Brain microvascular endothelial cell (primary cell): ENCODE data around the gene ADAMTS12.

Source experiments
- DNase-seq: peaks from one replicate; pipeline ENCODE4 v3.0.0-alpha.2; 2020
- H3K27ac ChIP-seq: fragments of 250-450 bp; sonication (Bioruptor Pico); 2 replicates; pipeline ENCODE4 v1.5.1; 2020; ENCODE audit warnings: mild to moderate bottlenecking, moderate library complexity
- H3K27me3 ChIP-seq: fragments of 250-450 bp; sonication (Bioruptor Pico); replicated peaks from 2 replicates; pipeline ENCODE4 v1.5.1; 2020; ENCODE audit warnings: mild to moderate bottlenecking
- H3K36me3 ChIP-seq: fragments of 250-450 bp; sonication (Bioruptor Pico); replicated peaks from 2 replicates; pipeline ENCODE4 v1.5.1; 2020; ENCODE audit warnings: mild to moderate bottlenecking
- H3K4me3 ChIP-seq: 2 replicates; pipeline ENCODE4 v1.5.1; 2011; ENCODE audit warnings: low read depth, mild to moderate bottlenecking, control low read depth, low read length, moderate library complexity
- in situ Hi-C: cut with HindIII; loops from 2 replicates; pipeline ENCODE4 v1.10.0; 2017; ENCODE audit warnings: low sequenced_read_pairs, low pct_ligation_motif_present
- TF ChIP-seq, protein P1 (sequence below): IDR thresholded peaks from 2 replicates; pipeline ENCODE4 v1.5.1; 2011; ENCODE audit warnings: low read depth, mild to moderate bottlenecking, moderate library complexity, low read length, control low read depth, inconsistent platforms; ENCODE audit errors: missing control alignments

The ADAMTS12 gene

DNA sequence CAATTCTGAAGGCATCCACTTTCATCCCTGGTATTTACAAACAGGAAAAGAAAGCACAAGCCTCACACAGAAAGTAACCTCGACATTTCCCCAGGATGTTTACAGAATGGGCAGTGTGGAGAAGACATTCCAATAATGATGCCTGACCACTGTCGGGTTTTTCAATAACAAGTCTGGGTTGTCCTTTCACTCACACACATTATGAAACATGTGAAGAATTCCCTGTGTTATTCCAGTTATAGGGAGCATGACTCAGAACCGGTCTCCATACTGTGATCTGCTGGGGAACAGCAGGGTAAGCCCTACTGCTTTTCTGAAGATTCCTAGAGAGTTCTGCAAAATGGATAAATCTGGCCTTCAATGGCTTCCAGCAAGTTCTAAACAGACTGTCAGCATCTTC, 155.3 kb downstream of the ADAMTS12 start:
- DNase-seq, result peak; percentile 88
- TF ChIP-seq, protein P1, sequence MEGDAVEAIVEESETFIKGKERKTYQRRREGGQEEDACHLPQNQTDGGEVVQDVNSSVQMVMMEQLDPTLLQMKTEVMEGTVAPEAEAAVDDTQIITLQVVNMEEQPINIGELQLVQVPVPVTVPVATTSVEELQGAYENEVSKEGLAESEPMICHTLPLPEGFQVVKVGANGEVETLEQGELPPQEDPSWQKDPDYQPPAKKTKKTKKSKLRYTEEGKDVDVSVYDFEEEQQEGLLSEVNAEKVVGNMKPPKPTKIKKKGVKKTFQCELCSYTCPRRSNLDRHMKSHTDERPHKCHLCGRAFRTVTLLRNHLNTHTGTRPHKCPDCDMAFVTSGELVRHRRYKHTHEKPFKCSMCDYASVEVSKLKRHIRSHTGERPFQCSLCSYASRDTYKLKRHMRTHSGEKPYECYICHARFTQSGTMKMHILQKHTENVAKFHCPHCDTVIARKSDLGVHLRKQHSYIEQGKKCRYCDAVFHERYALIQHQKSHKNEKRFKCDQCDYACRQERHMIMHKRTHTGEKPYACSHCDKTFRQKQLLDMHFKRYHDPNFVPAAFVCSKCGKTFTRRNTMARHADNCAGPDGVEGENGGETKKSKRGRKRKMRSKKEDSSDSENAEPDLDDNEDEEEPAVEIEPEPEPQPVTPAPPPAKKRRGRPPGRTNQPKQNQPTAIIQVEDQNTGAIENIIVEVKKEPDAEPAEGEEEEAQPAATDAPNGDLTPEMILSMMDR, result no peak
- Histone ChIP-seq H3K4me3 (no peak overlapping the region), H3K27me3 (no peaks in the 10 kb centered on the region), H3K36me3 (peaks cover 14% of the 10 kb centered on the region), H3K27ac (peak overlapping the region; percentile 81)
- in situ Hi-C loops, result no loop called here

DNA sequence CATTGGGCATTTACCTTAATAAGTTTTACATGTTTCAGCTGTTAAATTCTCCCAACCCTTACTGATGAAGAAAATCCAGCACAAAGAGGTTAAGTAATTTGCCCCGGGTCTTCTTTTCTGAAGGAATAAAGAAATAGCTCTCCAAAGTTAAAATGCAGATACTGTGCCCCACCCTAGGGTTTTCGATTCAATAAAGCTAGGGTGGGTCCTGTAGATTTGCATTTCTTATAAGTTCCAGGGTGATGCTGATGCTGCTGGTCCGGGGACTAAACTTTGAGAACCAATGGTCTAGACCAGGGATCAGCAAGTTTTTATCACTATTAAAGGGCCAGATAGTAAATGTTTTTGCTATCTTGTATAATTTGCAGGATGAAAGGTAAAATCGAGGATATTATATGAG, 156.7 kb downstream of the ADAMTS12 start:
- TF ChIP-seq, protein P1, result no peak
- DNase-seq, result no peak
- Histone ChIP-seq H3K36me3 (peaks cover 14% of the 10 kb centered on the region), H3K27me3 (no peaks in the 10 kb centered on the region), H3K4me3 (no peak overlapping the region), H3K27ac (peak overlapping the region; percentile 81)
- in situ Hi-C loops, result no loop called here

DNA sequence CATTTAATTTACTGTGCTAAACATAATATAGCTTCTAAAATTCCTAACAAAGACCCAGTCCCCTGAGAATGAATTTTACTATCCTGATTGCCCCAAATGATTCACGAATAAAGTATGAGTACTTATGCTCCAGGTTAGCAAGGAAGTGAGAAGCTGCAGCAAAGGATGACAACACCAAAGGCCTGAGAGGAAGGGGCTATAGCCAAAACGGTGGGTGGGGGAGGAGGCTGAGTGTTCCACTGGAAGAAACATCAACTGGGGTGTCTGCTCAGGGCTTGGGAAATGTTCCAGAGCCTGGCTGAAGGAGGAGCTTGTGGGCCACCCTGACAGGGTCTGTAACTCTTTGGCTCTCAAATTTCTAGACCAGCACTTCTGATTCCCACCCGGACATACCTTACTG, 157.3 kb downstream of the ADAMTS12 start:
- H3K4me3 ChIP-seq, result no peak overlapping the region
- peak; percentile 53 for DNase-seq
- peak overlapping the region; percentile 81 for H3K27ac ChIP-seq
- TF ChIP-seq, protein P1, result peak; percentile 19
- H3K36me3 ChIP-seq, result peaks cover 10% of the 10 kb centered on the region
- in situ Hi-C loops, result no loop called here
- no peaks in the 10 kb centered on the region for H3K27me3 ChIP-seq

DNA sequence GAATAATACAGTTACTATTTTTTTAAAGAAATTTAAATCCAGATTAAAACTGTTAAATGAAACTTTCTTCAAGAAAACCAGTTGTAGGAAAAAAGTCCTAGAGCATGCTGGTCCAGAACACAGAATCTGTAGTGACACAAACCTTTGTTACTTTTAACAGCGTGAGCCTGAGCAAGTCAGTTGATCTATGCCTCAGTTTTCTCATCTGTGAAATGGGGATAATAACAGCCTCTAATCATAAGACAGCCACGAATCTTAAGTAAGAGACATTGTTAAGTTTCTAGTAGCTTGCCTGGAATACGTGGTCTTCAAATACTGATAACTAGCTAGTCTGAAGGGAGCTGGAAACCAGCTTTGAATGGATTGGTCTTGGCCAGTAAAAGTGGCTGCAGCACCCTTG, 158.6 kb downstream of the ADAMTS12 start:
- no peak overlapping the region for H3K4me3 ChIP-seq
- no peak for DNase-seq

DNA sequence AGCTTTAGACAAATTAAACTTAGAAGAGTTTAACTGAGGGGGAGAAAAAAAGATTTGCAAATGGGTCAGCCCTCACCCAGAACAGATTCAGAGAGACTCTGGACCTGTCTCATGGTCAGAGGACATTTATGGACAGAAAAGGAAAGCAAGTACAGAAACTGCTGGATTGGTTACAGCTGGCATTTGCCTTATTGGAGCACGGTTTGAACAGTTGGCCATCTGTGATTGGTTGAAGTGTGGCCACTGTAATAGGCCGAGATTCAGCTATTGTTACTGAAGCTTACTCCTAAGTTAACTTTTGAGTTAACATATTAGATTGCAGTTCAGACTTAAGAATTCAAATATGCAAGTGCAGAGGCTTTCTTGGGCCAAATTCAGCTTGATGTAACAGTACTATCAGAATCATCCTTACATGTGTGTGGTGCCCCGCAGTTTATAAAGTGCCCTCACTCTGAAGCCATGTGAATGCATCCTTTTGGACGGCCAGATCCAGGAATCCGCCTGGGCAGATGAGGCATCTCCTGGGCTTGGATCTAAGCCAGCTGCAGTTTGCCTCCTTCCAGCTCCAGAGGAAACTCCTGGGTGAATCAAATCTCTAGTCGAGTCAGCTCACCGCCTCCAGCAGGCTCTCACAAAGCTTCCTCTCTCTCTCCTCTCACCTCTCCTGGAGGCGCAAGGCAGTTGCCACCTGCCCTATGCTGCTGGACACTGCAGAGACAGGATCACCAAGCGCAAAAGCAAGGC, 165.2 kb downstream of the ADAMTS12 start:
- Histone ChIP-seq H3K27ac (peak overlapping the region; percentile 68), H3K4me3 (no peak overlapping the region)
- DNase-seq, result peak; percentile 24

More for the DNA sequence above, 158.6 kb downstream of the ADAMTS12 start:
- Histone ChIP-seq H3K27me3 (no peaks in the 10 kb centered on the region), H3K36me3 (peaks cover 7% of the 10 kb centered on the region), H3K27ac (no peak overlapping the region)
- TF ChIP-seq, protein P1, result no peak
- in situ Hi-C loops, result no loop called here

More for the DNA sequence above, 165.2 kb downstream of the ADAMTS12 start:
- in situ Hi-C loops, result no loop called here
- TF ChIP-seq, protein P1, result no peak
- no peaks in the 10 kb centered on the region for H3K27me3 ChIP-seq
- H3K36me3 ChIP-seq, result peaks cover 13% of the 10 kb centered on the region
